Measurements from ENCODE around the gene PMEPA1.

PMEPA1 gene

GRCh38 chr20:57618764-57619050 is 91.1 kb downstream of the PMEPA1 start:
- no peak for DNase-seq

GRCh38 chr20:57618091-57618763 is 91.6 kb downstream of the PMEPA1 start:
- DNase-seq, result peak in 1 of 2 experiments; percentile 50

- no peak for DNase-seq
Observed at GRCh38 chr20:57617079-57617795, 92.6 kb downstream of the PMEPA1 start.

GRCh38 chr20:57616143-57616951 is 93.5 kb downstream of the PMEPA1 start:
- no peak for DNase-seq

- DNase-seq, result no peak
Observed at GRCh38 chr20:57615445-57615811, 94.4 kb downstream of the PMEPA1 start.

- no peak for DNase-seq
Observed at GRCh38 chr20:57614490-57615444, 95.0 kb downstream of the PMEPA1 start.

GRCh38 chr20:57613481-57613921 is 96.3 kb downstream of the PMEPA1 start:
- DNase-seq, result no peak

GRCh38 chr20:57612916-57613315 is 96.9 kb downstream of the PMEPA1 start:
- no peak for DNase-seq

- no peak for DNase-seq
Observed at GRCh38 chr20:57612436-57612835, 97.4 kb downstream of the PMEPA1 start.

- DNase-seq, result peak in 1 of 2 experiments; percentile 33
Observed at GRCh38 chr20:57611586-57612311, 98.1 kb downstream of the PMEPA1 start.

- DNase-seq, result peak in 1 of 2 experiments; percentile 26
Observed at GRCh38 chr20:57610261-57610952, 99.4 kb downstream of the PMEPA1 start.

- DNase-seq, result no peak
Observed at GRCh38 chr20:57609842-57610167, 100.0 kb downstream of the PMEPA1 start.

- peak; percentile 54 to 89 for DNase-seq
Observed at GRCh38 chr20:57609086-57609841, 100.6 kb downstream of the PMEPA1 start.

GRCh38 chr20:57608516-57608915 is 101.3 kb downstream of the PMEPA1 start:
- DNase-seq, result no peak

- no peak for DNase-seq
Observed at GRCh38 chr20:57605878-57606277, 103.9 kb downstream of the PMEPA1 start.

- no peak for DNase-seq
Observed at GRCh38 chr20:57605045-57605444, 104.8 kb downstream of the PMEPA1 start.

GRCh38 chr20:57603120-57603519 is 106.7 kb downstream of the PMEPA1 start:
- DNase-seq, result no peak

- DNase-seq, result no peak
Observed at GRCh38 chr20:57601737-57602136, 108.1 kb downstream of the PMEPA1 start.

GRCh38 chr20:57601211-57601570 is 108.6 kb downstream of the PMEPA1 start:
- no peak for DNase-seq

GRCh38 chr20:57600320-57601210 is 109.2 kb downstream of the PMEPA1 start:
- no peak for DNase-seq

Data from NCI-H526 (cell line).